Activated B cell treated with CpG ODN at 0.5 μM for 24 hours (primary cell): Measurements from ENCODE around the gene TBC1D22A. TPM values are rescaled to one million over a fixed set of nuclear protein-coding genes. Genes with fewer than 3 reads are reported as not detected.

ENCODE experiments used
- ATAC-seq: fragments of 200-7000 bp; cut with Tn5 transposase; one replicate; pipeline ENCODE4 v1.10.0; 2021; ENCODE audit warnings: low read depth, mild to moderate bottlenecking, moderate library complexity
- CTCF ChIA-PET: fragments of 350-600 bp; sonication (Branson Sonifier 250); formaldehyde crosslinking; loops from one replicate; lab custom pipeline; 2021; ENCODE audit warnings: antibody characterized with exemption; lab: Charles Lee
- POLR2A ChIA-PET: fragments of 350-600 bp; sonication (Branson Sonifier 250); formaldehyde crosslinking; loops from one replicate; lab custom pipeline; 2021; ENCODE audit warnings: antibody characterized with exemption; lab: Charles Lee
- DNase-seq: peaks from one replicate; pipeline ENCODE4 v3.0.0; 2022
- H3K27ac Mint-ChIP-seq: one replicate; pipeline ENCODE4 v1.8.0; 2020; ENCODE audit warnings: mixed read lengths
- H3K27me3 Mint-ChIP-seq: one replicate; pipeline ENCODE4 v1.8.0; 2021; ENCODE audit warnings: mixed read lengths
- H3K36me3 Mint-ChIP-seq: one replicate; pipeline ENCODE4 v1.8.0; 2021; ENCODE audit warnings: low read depth, mixed read lengths
- H3K4me1 Mint-ChIP-seq: one replicate; pipeline ENCODE4 v1.8.0; 2021; ENCODE audit warnings: mixed read lengths
- H3K4me3 Mint-ChIP-seq: one replicate; pipeline ENCODE4 v1.8.0; 2020; ENCODE audit warnings: mild to moderate bottlenecking, mixed read lengths
- H3K9me3 Mint-ChIP-seq: one replicate; pipeline ENCODE4 v1.8.0; 2020; ENCODE audit warnings: mixed read lengths
- intact Hi-C: fragments of 100-400 bp; cut with micrococcal nuclease; formaldehyde crosslinking; loops from one replicate; pipeline ENCODE4 v1.15.1; 2024
- total RNA-seq: library from RNA; stranded (reverse); gene quantifications from 2 replicates; pipeline ENCODE4 v1.2.3, GENCODE V29; 2022
- TF ChIP-seq, protein P1 (sequence below): fragments of 200-600 bp; IDR thresholded peaks from one replicate; pipeline ENCODE4 v1.8.0; 2022; ENCODE audit warnings: antibody characterized with exemption, mild to moderate bottlenecking

TBC1D22A gene
- total RNA-seq, 1 donor from 2014 or later: 85.9 TPM

DNA sequence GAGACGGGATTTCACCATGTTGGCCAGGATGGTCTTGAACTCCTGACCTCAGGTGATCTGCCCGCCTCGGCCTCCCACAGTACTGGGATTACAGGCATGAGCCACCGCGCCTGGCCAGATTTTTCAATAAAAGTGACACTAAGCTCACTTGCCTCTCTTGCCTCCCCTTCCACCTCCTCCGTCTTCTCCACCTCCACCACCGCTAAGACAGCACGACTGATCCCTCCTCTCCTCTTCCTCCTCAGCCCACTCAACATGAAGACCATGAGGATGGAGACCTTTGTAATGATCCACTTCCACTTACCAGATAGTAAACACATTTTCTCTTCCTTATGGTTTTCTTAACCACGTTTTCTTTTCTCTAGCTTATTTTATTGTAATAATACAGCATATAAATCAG is 38.6 kb upstream of the TBC1D22A start:
- intact Hi-C loops: no loop called here
- CTCF ChIA-PET: no interaction called here
- ATAC-seq (no peak), DNase-seq (no peak)
- Mint-ChIP-seq H3K27ac (no peak overlapping the region), H3K36me3 (peaks cover 56% of the 10 kb centered on the region), H3K4me1 (peaks cover 26% of the 10 kb centered on the region), H3K9me3 (no peaks in the 10 kb centered on the region), H3K27me3 (no peaks in the 10 kb centered on the region), H3K4me3 (no peak overlapping the region)
- TF ChIP-seq, protein P1, sequence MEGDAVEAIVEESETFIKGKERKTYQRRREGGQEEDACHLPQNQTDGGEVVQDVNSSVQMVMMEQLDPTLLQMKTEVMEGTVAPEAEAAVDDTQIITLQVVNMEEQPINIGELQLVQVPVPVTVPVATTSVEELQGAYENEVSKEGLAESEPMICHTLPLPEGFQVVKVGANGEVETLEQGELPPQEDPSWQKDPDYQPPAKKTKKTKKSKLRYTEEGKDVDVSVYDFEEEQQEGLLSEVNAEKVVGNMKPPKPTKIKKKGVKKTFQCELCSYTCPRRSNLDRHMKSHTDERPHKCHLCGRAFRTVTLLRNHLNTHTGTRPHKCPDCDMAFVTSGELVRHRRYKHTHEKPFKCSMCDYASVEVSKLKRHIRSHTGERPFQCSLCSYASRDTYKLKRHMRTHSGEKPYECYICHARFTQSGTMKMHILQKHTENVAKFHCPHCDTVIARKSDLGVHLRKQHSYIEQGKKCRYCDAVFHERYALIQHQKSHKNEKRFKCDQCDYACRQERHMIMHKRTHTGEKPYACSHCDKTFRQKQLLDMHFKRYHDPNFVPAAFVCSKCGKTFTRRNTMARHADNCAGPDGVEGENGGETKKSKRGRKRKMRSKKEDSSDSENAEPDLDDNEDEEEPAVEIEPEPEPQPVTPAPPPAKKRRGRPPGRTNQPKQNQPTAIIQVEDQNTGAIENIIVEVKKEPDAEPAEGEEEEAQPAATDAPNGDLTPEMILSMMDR: no peak
- POLR2A ChIA-PET: no interaction called here

DNA sequence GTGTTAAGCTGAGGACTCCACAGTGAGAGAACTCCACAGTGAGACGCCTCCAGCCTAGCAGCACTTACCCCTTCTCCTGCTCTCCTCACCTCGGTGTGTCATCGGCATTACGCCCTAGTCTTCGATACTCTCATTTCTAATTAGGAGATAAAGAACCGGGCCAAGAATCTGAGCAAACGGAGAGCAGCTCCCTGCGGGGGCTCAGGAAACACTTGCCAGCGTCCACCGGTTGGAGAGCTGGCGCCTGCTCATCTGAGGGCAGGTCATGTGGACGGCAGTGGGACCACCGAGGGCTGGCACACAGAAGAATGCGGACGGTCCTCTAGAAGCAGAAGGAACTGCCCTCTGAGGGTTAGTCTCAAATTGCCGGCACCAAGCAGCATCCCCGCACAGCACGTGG is 37.4 kb upstream of the TBC1D22A start:
- intact Hi-C loops: no loop called here
- ChIA-PET CTCF (no interaction called here), POLR2A (interaction anchor here (0.6 kb wide), 1 partner anchor 113 kb away, joined by 4 read pairs; no protein-coding TSS in a partner anchor)
- no peak for DNase-seq
- no peaks in the 10 kb centered on the region for H3K9me3 Mint-ChIP-seq
- H3K27me3 Mint-ChIP-seq: no peaks in the 10 kb centered on the region
- peaks cover 29% of the 10 kb centered on the region for H3K4me1 Mint-ChIP-seq
- H3K27ac Mint-ChIP-seq: no peak overlapping the region
- H3K4me3 Mint-ChIP-seq: no peak overlapping the region
- ATAC-seq: no peak
- TF ChIP-seq, protein P1: no peak
- H3K36me3 Mint-ChIP-seq: peaks cover 46% of the 10 kb centered on the region

DNA sequence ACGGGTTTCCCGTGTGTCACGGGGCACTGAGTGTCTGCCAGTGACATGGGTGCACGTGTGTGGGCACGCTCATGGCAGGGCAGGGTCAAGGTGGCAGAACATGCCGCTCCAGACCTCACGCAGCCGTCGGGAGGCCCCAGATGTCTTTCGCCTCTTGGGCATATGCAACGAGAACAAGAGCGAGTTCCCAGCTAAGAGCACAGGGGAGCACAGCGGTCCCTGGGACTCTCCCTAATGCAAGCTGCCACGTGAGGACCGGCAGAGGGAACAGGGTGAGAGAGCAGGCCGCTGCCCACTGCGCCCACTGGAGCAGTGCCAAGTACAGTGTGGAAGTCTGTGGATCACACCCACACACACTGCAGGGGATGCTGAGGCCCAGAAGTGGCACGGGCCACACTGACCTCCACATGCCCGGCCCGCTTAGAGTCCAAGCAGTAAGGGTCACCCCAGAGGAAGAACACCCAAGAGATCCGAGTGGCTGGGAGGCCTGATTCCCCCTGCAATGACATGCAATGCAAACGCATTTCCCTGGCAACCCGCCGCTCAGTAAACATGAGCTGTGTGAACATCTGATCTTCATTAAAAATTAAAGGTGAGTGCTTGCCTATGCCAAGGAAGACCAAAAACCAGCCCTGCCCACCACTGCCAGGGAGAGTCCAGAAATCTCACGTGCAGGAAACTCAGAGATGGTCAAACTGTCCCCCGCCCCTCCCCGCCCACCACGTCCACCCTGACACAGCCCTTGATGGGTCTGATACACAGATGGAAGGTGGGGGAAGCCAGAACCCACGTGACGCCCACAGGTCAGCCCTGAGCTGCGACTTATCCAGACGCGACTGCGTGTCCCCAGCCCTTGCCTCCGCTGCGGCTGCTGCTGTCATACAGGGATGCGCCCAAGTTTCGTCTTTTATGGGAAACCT is 36.1 kb upstream of the TBC1D22A start:
- intact Hi-C loops: no loop called here
- no peaks in the 10 kb centered on the region for H3K27me3 Mint-ChIP-seq
- ChIA-PET POLR2A (interaction anchor here (0.6 kb wide), 1 partner anchor 1477 kb away, joined by 4 read pairs; no protein-coding TSS in a partner anchor), CTCF (no interaction called here)
- no peak overlapping the region for H3K4me3 Mint-ChIP-seq
- peaks cover 33% of the 10 kb centered on the region for H3K4me1 Mint-ChIP-seq
- peaks cover 45% of the 10 kb centered on the region for H3K36me3 Mint-ChIP-seq
- H3K9me3 Mint-ChIP-seq: no peaks in the 10 kb centered on the region
- TF ChIP-seq, protein P1: no peak
- no peak for ATAC-seq
- DNase-seq: no peak
- no peak overlapping the region for H3K27ac Mint-ChIP-seq

DNA sequence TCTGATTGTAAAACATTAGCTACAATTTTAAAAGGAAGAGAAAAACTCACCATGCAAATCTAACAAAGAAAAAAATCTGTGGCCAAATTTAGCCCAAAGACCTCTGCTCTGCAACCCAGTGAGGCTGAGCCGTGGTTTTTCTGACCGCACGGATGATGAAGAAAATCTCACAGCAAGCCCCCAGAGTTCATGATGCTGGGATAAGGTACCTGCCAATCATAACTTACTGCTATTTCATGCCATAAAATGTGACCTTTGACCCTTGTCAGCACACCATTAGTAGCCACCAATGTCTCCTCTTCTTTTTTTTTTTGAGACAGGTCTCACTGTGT is 35.5 kb upstream of the TBC1D22A start:
- H3K36me3 Mint-ChIP-seq: peaks cover 46% of the 10 kb centered on the region
- TF ChIP-seq, protein P1: no peak
- H3K4me1 Mint-ChIP-seq: peaks cover 38% of the 10 kb centered on the region
- H3K27me3 Mint-ChIP-seq: no peaks in the 10 kb centered on the region
- no peak overlapping the region for H3K27ac Mint-ChIP-seq
- H3K4me3 Mint-ChIP-seq: no peak overlapping the region
- ATAC-seq: no peak
- intact Hi-C loops: no loop called here
- ChIA-PET POLR2A (interaction anchor here (0.6 kb wide), 1 partner anchor 1477 kb away, joined by 4 read pairs; no protein-coding TSS in a partner anchor), CTCF (no interaction called here)
- no peak for DNase-seq
- no peaks in the 10 kb centered on the region for H3K9me3 Mint-ChIP-seq

GRCh38 chr22:46727813-46728364 is 34.6 kb upstream of the TBC1D22A start:
- H3K36me3 Mint-ChIP-seq: peaks cover 42% of the 10 kb centered on the region
- H3K4me3 Mint-ChIP-seq: no peak overlapping the region

More at GRCh38 chr22:46727813-46728364, 34.6 kb upstream of the TBC1D22A start:
- TF ChIP-seq, protein P1: no peak
- H3K9me3 Mint-ChIP-seq: no peaks in the 10 kb centered on the region
- ATAC-seq (no peak), DNase-seq (no peak)
- ChIA-PET CTCF (no interaction called here), POLR2A (no interaction called here)
- no peak overlapping the region for H3K27ac Mint-ChIP-seq
- no peaks in the 10 kb centered on the region for H3K27me3 Mint-ChIP-seq
- peaks cover 38% of the 10 kb centered on the region for H3K4me1 Mint-ChIP-seq
- intact Hi-C loops: no loop called here
